Glutamatergic neuron (in vitro differentiated cells): ENCODE results near the gene MDFIC2. TPM values are rescaled to one million over a fixed set of nuclear protein-coding genes. Genes with fewer than 3 reads are reported as not detected.
"Not testable (repeated sequence)": the region's sequence is repeated elsewhere in the genome, so short reads cannot be mapped to it uniquely, and the experiment has no call there.

ENCODE experiments used
- DNase-seq: peaks from one replicate; pipeline ENCODE4 v3.0.0; 2022
- H3K27ac Mint-ChIP-seq: one replicate; pipeline ENCODE4 v1.8.0; 2020; ENCODE audit warnings: mild to moderate bottlenecking, mixed read lengths, inconsistent platforms; ENCODE audit not compliant: unreplicated experiment
- H3K27me3 Mint-ChIP-seq: one replicate; pipeline ENCODE4 v1.8.0; 2020; ENCODE audit warnings: mild to moderate bottlenecking, moderate library complexity, mixed read lengths, inconsistent platforms; ENCODE audit not compliant: unreplicated experiment
- H3K36me3 Mint-ChIP-seq: one replicate; pipeline ENCODE4 v1.8.0; 2020; ENCODE audit warnings: mild to moderate bottlenecking, mixed read lengths, inconsistent platforms; ENCODE audit not compliant: unreplicated experiment
- H3K4me1 Mint-ChIP-seq: one replicate; pipeline ENCODE4 v1.8.0; 2020; ENCODE audit warnings: mild to moderate bottlenecking, low read depth, mixed read lengths, inconsistent platforms; ENCODE audit not compliant: unreplicated experiment
- H3K4me3 Mint-ChIP-seq: one replicate; pipeline ENCODE4 v1.8.0; 2020; ENCODE audit warnings: mild to moderate bottlenecking, mixed read lengths, inconsistent platforms; ENCODE audit not compliant: unreplicated experiment
- H3K9me3 Mint-ChIP-seq: one replicate; pipeline ENCODE4 v1.8.0; 2020; ENCODE audit warnings: mild to moderate bottlenecking, moderate library complexity, mixed read lengths, inconsistent platforms; ENCODE audit not compliant: unreplicated experiment
- total RNA-seq: library from RNA; stranded (reverse); fragmentation: NEBNext Ultra II Directional; extraction: Animal tissue kit (Norgen Biotek cat#: 25700); gene quantifications from one replicate; pipeline ENCODE4 v1.2.1, GENCODE V29; 2021; ENCODE audit not compliant: unreplicated experiment
- TF ChIP-seq, protein P1 (sequence below): fragments of 200-600 bp; sonication (generic); IDR thresholded peaks from one replicate; pipeline ENCODE4 v1.5.0; 2021; ENCODE audit not compliant: partially characterized antibody, unreplicated experiment

Gene MDFIC2
- total RNA-seq, 1 donor from 2014 or later, result not detected

DNA sequence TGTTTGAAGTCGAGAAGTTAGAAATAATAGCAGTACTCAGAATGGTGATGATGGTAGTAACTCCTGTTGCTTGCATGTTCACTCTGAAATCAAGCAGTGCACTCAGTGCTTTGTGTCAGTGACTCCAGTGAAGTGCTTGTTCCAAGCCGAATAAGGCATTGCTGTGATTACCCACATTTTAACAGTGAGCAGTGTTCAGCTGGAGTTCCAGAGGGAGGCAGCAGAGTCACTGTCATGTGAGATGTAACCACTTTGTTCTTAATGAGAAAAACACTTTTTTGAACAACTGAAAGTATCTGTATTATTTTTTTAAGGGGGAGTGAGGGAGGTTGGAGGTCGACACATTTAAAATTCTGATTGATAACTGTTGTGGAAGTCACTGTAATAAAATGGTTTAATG lies 3.7 kb downstream of the MDFIC2 start:
- TF ChIP-seq, protein P1, sequence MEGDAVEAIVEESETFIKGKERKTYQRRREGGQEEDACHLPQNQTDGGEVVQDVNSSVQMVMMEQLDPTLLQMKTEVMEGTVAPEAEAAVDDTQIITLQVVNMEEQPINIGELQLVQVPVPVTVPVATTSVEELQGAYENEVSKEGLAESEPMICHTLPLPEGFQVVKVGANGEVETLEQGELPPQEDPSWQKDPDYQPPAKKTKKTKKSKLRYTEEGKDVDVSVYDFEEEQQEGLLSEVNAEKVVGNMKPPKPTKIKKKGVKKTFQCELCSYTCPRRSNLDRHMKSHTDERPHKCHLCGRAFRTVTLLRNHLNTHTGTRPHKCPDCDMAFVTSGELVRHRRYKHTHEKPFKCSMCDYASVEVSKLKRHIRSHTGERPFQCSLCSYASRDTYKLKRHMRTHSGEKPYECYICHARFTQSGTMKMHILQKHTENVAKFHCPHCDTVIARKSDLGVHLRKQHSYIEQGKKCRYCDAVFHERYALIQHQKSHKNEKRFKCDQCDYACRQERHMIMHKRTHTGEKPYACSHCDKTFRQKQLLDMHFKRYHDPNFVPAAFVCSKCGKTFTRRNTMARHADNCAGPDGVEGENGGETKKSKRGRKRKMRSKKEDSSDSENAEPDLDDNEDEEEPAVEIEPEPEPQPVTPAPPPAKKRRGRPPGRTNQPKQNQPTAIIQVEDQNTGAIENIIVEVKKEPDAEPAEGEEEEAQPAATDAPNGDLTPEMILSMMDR, result no peak
- H3K4me1 Mint-ChIP-seq, result peaks cover 9% of the 10 kb centered on the region
- H3K4me3 Mint-ChIP-seq, result no peak overlapping the region
- H3K27ac Mint-ChIP-seq, result no peak overlapping the region
- no peaks in the 10 kb centered on the region for H3K36me3 Mint-ChIP-seq
- no peaks in the 10 kb centered on the region for H3K9me3 Mint-ChIP-seq
- DNase-seq, result no peak
- no peaks in the 10 kb centered on the region for H3K27me3 Mint-ChIP-seq

DNA sequence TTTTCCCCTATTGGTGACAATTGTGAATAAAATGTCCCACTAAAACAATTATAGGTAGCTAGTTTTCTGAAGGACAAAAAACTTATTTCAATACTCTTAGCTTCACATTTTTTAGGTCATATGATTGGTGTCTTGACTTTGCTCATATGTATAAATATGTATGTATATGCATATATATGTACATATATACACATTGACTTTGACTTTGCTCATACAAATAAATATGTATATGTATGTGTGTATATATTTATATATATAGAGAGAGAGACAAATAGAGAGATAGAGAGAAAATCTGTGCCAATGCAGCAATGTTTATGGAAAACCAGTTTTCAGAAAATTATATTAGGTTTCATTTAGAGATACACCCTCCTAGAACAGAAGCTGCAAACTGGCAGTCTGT lies 5.7 kb downstream of the MDFIC2 start:
- Mint-ChIP-seq H3K36me3 (no peaks in the 10 kb centered on the region), H3K27ac (no peak overlapping the region), H3K9me3 (no peaks in the 10 kb centered on the region), H3K4me1 (peaks cover 4% of the 10 kb centered on the region), H3K4me3 (no peak overlapping the region), H3K27me3 (no peaks in the 10 kb centered on the region)
- TF ChIP-seq, protein P1, result no peak
- no peak for DNase-seq

DNA sequence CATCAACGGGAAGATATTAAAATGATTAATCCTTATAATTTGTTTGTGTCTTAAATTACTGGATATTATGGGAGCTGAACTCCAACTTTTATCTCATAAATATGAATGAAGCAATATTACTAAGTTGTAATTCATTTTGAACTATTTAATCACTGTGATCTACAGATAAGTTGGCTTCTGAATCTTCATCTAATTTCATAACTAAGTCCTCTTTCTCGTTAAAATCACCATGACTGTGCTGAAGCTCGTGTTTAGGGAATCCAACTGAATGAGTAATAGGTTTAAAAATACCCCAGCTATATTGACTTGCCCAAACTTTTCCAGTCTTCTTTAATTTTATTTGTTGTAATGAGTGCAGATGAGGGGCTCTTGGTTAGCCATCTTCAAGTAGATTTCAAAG lies 14.1 kb downstream of the MDFIC2 start:
- TF ChIP-seq, protein P1, result no peak
- Mint-ChIP-seq H3K4me1 (no peaks in the 10 kb centered on the region), H3K4me3 (no peak overlapping the region), H3K9me3 (no peaks in the 10 kb centered on the region), H3K27me3 (no peaks in the 10 kb centered on the region), H3K27ac (no peak overlapping the region), H3K36me3 (no peaks in the 10 kb centered on the region)
- no peak for DNase-seq

DNA sequence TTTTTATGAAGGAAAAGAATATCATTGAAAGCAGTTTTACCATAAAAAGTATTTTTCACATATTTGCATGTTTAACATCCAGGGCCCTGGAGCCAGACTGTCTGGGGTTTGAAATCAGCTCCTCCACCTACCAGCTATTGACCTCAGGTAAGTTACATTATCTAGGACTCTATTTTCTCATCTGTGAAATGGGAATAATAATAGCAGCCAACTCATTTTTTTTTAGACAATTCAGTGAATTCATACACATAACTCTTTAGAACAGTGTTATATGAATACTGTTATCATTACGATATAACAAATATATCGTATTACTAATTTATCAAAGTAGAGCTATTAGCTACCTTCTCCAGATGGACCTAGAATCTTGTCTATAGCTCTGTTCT lies 21.3 kb downstream of the MDFIC2 start:
- H3K9me3 Mint-ChIP-seq, result peaks cover 2% of the 10 kb centered on the region
- H3K4me3 Mint-ChIP-seq, result no peak overlapping the region
- H3K27ac Mint-ChIP-seq, result no peak overlapping the region
- no peaks in the 10 kb centered on the region for H3K4me1 Mint-ChIP-seq
- no peak for DNase-seq
- TF ChIP-seq, protein P1, result no peak
- H3K27me3 Mint-ChIP-seq, result no peaks in the 10 kb centered on the region
- no peaks in the 10 kb centered on the region for H3K36me3 Mint-ChIP-seq

DNA sequence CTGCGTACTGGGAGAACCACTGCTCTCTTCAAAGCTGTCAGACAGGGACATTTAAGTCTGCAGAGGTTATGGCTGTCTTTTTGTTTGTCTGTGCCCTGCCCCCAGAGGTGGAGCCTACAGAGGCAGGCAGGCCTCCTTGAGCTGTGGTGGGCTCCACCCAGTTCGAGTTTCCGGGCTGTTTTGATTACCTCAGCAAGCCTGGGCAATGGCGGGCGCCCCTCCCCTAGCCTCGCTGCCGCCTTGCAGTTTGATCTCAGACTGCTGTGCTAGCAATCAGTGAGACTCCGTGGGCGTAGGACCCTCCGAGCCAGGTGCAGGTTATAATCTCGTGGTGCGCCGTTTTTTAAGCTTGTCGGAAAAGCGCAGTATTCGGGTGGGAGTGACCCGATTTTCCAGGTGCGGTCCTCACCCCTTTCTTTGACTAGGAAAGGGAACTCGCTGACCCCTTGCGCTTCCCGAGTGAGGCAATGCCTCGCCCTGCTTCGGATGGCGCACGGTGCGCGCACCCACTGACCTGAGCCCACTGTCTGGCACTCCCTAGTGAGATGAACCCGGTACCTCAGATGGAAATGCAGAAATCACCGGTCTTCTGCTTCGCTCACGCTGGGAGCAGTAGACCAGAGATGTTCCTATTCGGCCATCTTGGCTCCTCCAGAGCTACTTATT lies 21.9 kb downstream of the MDFIC2 start:
- not testable (repeated sequence) for H3K9me3 Mint-ChIP-seq, DNase-seq, H3K27ac Mint-ChIP-seq, H3K36me3 Mint-ChIP-seq, H3K27me3 Mint-ChIP-seq, H3K4me3 Mint-ChIP-seq, H3K4me1 Mint-ChIP-seq

DNA sequence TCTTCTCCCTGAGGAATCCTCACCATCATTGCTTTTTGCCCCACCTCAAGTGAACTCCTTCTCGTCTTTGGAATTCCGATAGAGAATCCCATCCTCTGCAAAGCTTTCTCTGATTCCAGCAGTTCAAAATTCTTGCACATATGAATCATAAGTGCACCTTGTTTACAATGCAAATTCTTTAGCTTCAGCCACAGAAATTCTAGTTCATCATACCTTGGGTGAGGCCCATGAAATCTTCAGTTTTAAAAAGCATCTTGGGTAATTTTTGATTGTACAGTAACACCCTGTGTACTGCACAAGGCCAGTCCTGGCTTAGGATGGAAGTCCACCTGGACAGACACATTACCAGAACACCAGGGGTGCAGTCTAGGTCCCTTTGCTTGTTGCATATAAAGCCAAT lies 30.8 kb downstream of the MDFIC2 start:
- no peak overlapping the region for H3K27ac Mint-ChIP-seq

More for the DNA sequence above, 30.8 kb downstream of the MDFIC2 start:
- TF ChIP-seq, protein P1, result no peak
- H3K36me3 Mint-ChIP-seq, result no peaks in the 10 kb centered on the region
- H3K27me3 Mint-ChIP-seq, result no peaks in the 10 kb centered on the region
- DNase-seq, result no peak
- H3K4me1 Mint-ChIP-seq, result no peaks in the 10 kb centered on the region
- H3K4me3 Mint-ChIP-seq, result no peak overlapping the region
- no peaks in the 10 kb centered on the region for H3K9me3 Mint-ChIP-seq
